Stimulated activated naive CD8-positive, alpha-beta T cell treated with anti-CD3 and anti-CD28 coated beads, Interleukin-15, Interleukin-2, amounts not matched to agents 100 ng/mL and 50 ng/mL, for 24 hours (primary cell): ENCODE data around the gene IL5RA.

Source experiments
- H3K27ac Mint-ChIP-seq: one replicate; pipeline ENCODE4 v1.8.0; 2021; ENCODE audit warnings: mild to moderate bottlenecking, mixed read lengths
- H3K27me3 Mint-ChIP-seq: one replicate; pipeline ENCODE4 v1.8.0; 2021; ENCODE audit warnings: mixed read lengths
- H3K36me3 Mint-ChIP-seq: one replicate; pipeline ENCODE4 v1.8.0; 2021; ENCODE audit warnings: low read depth, mixed read lengths
- H3K4me1 Mint-ChIP-seq: one replicate; pipeline ENCODE4 v1.8.0; 2021; ENCODE audit warnings: low read depth, mixed read lengths
- H3K4me3 Mint-ChIP-seq: one replicate; pipeline ENCODE4 v1.8.0; 2021; ENCODE audit warnings: mild to moderate bottlenecking, mixed read lengths
- H3K9me3 Mint-ChIP-seq: one replicate; pipeline ENCODE4 v1.8.0; 2021; ENCODE audit warnings: mixed read lengths

IL5RA gene

GRCh38 chr3:3059645-3060044 lies 50.5 kb downstream of the IL5RA start:
- Mint-ChIP-seq H3K4me3 (no peak overlapping the region), H3K27me3 (no peaks in the 10 kb centered on the region), H3K4me1 (no peaks in the 10 kb centered on the region), H3K36me3 (no peaks in the 10 kb centered on the region), H3K9me3 (no peaks in the 10 kb centered on the region), H3K27ac (no peak overlapping the region)

GRCh38 chr3:3053974-3054373 lies 56.2 kb downstream of the IL5RA start:
- Mint-ChIP-seq H3K4me3 (no peak overlapping the region), H3K9me3 (no peaks in the 10 kb centered on the region), H3K27me3 (no peaks in the 10 kb centered on the region), H3K36me3 (no peaks in the 10 kb centered on the region), H3K27ac (no peak overlapping the region), H3K4me1 (no peaks in the 10 kb centered on the region)

- H3K9me3 Mint-ChIP-seq = no peaks in the 10 kb centered on the region
Observed at GRCh38 chr3:3038201-3038991, 71.8 kb downstream of the IL5RA start.

GRCh38 chr3:3037156-3037555 lies 73.0 kb downstream of the IL5RA start:
- Mint-ChIP-seq H3K4me1 (no peaks in the 10 kb centered on the region), H3K36me3 (no peaks in the 10 kb centered on the region), H3K4me3 (no peak overlapping the region), H3K27me3 (peaks cover 3% of the 10 kb centered on the region), H3K27ac (no peak overlapping the region), H3K9me3 (no peaks in the 10 kb centered on the region)

More at GRCh38 chr3:3038201-3038991, 71.8 kb downstream of the IL5RA start:
- Mint-ChIP-seq H3K27me3 (peaks cover 3% of the 10 kb centered on the region), H3K27ac (no peak overlapping the region), H3K36me3 (no peaks in the 10 kb centered on the region), H3K4me3 (no peak overlapping the region), H3K4me1 (no peaks in the 10 kb centered on the region)

DNA sequence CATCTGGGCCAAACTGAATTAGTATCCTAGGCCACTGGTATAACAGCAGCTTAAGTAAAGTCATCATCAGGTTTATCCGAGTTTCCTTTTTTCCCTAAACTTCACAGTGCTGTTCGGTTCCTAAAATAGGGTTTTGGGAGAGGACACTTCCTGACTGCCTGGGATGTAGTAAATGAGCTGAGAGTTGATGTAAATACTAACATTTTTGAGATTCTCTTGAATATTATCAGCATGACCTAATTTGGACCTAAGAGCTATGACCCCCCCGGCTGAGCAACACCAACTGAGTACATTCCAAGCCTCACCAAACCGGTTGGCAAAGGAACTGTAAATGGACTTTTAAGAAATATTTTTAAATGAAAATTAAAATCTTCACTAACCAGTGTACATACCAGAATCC lies 78.8 kb downstream of the IL5RA start:
- no peak overlapping the region for H3K4me3 Mint-ChIP-seq
- peaks cover 13% of the 10 kb centered on the region for H3K4me1 Mint-ChIP-seq
- no peaks in the 10 kb centered on the region for H3K36me3 Mint-ChIP-seq
- H3K9me3 Mint-ChIP-seq = no peaks in the 10 kb centered on the region
- H3K27me3 Mint-ChIP-seq = peaks cover 3% of the 10 kb centered on the region
- H3K27ac Mint-ChIP-seq = no peak overlapping the region

GRCh38 chr3:3027976-3028567 lies 82.1 kb downstream of the IL5RA start:
- H3K4me3 Mint-ChIP-seq = no peak overlapping the region
- H3K4me1 Mint-ChIP-seq = peaks cover 13% of the 10 kb centered on the region
- H3K9me3 Mint-ChIP-seq = no peaks in the 10 kb centered on the region
- H3K27ac Mint-ChIP-seq = no peak overlapping the region
- no peaks in the 10 kb centered on the region for H3K27me3 Mint-ChIP-seq
- no peaks in the 10 kb centered on the region for H3K36me3 Mint-ChIP-seq

DNA sequence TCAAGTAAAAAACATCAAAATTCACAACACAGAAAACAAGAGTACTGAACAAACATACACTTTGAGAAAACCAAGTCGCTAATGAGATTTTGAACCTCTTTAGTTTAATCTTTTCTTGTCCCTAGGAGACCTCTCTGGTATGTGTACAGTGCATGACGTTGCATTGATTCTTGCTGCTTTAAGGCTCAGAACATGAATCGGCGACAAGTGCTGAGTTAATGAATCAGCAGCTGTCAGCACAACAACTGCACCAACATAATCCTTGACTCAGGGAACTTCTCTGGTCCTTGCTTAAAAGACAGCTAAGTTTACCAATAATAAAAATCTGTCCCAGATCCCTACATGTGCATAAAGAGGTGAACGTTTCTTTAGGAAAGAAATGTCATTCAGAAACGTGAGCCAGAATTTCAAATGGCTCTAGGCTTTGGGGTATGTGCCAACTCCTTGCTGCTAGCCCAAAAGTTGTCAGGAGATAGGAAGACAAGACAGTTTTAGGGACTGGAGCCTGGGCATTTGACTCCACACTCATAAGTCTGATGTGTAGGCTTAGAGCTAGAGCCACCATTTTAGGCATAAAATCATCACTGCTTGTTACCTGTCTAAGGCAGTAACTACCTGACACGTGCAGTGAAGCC lies 86.9 kb downstream of the IL5RA start:
- Mint-ChIP-seq H3K4me1 (peaks cover 9% of the 10 kb centered on the region), H3K27me3 (no peaks in the 10 kb centered on the region), H3K27ac (no peak overlapping the region), H3K4me3 (no peak overlapping the region), H3K36me3 (no peaks in the 10 kb centered on the region), H3K9me3 (no peaks in the 10 kb centered on the region)

GRCh38 chr3:3020209-3020608 lies 90.0 kb downstream of the IL5RA start:
- Mint-ChIP-seq H3K9me3 (no peaks in the 10 kb centered on the region), H3K27me3 (peaks cover 12% of the 10 kb centered on the region), H3K36me3 (no peaks in the 10 kb centered on the region), H3K4me1 (no peaks in the 10 kb centered on the region), H3K4me3 (no peak overlapping the region), H3K27ac (no peak overlapping the region)
